GM23248 (cell line): ENCODE results near the gene KDM2A. TPM values are rescaled to one million over a fixed set of nuclear protein-coding genes. Genes with fewer than 3 reads are reported as not detected.
A peak's percentile ranks its signal among the peaks of the same experiment; 100 is the strongest.

Experiments
- DNase-seq: peaks from one replicate; pipeline ENCODE4 v3.0.0-alpha.2; 2015
- H2AFZ ChIP-seq: fragments of 200-600 bp; sonication (generic); 2 replicates; pipeline ENCODE4 v1.6.1; 2016; ENCODE audit warnings: antibody characterized with exemption
- H3F3A ChIP-seq: fragments of 200-600 bp; sonication (generic); 2 replicates; pipeline ENCODE4 v1.6.1; 2016; ENCODE audit warnings: mild to moderate bottlenecking, antibody characterized with exemption, mixed run types; ENCODE audit not compliant: insufficient read depth
- H3K27ac ChIP-seq: fragments of 200-600 bp; sonication (generic); 2 replicates; pipeline ENCODE4 v1.5.1; 2016; ENCODE audit warnings: mild to moderate bottlenecking
- H3K27me3 ChIP-seq: fragments of 200-600 bp; sonication (generic); replicated peaks from 2 replicates; pipeline ENCODE4 v1.6.1; 2016; ENCODE audit warnings: mild to moderate bottlenecking; ENCODE audit not compliant: insufficient read depth
- H3K36me3 ChIP-seq: fragments of 200-600 bp; sonication (generic); 2 replicates; pipeline ENCODE4 v1.6.1; 2016; ENCODE audit warnings: low read depth, mild to moderate bottlenecking
- H3K4me1 ChIP-seq: fragments of 200-600 bp; sonication (generic); 2 replicates; pipeline ENCODE4 v1.6.1; 2016; ENCODE audit warnings: mild to moderate bottlenecking; ENCODE audit not compliant: insufficient read depth
- H3K4me2 ChIP-seq: fragments of 200-600 bp; sonication (generic); one replicate; pipeline ENCODE4 v1.6.1; 2016; ENCODE audit warnings: mild to moderate bottlenecking; ENCODE audit not compliant: unreplicated experiment
- H3K4me3 ChIP-seq: fragments of 200-600 bp; sonication (generic); 2 replicates; pipeline ENCODE4 v1.5.1; 2016; ENCODE audit warnings: mild to moderate bottlenecking
- H3K79me2 ChIP-seq: fragments of 200-600 bp; sonication (generic); 2 replicates; pipeline ENCODE4 v1.6.1; 2016; ENCODE audit warnings: mild to moderate bottlenecking; ENCODE audit not compliant: insufficient read depth
- H3K9ac ChIP-seq: fragments of 200-600 bp; sonication (generic); 2 replicates; pipeline ENCODE4 v1.6.1; 2016; ENCODE audit warnings: mild to moderate bottlenecking
- H3K9me2 ChIP-seq: fragments of 200-600 bp; sonication (generic); 2 replicates; pipeline ENCODE4 v1.6.1; 2016; ENCODE audit warnings: mixed run types, mild to moderate bottlenecking, moderate library complexity; ENCODE audit not compliant: insufficient read depth
- H3K9me3 ChIP-seq: fragments of 200-600 bp; sonication (generic); one replicate; pipeline ENCODE4 v1.6.1; 2017; ENCODE audit warnings: low read depth
- H4K20me1 ChIP-seq: fragments of 200-600 bp; sonication (generic); 2 replicates; pipeline ENCODE4 v1.6.0; 2016; ENCODE audit not compliant: insufficient read depth
- EZH2 ChIP-seq: fragments of 200-600 bp; sonication (generic); IDR thresholded peaks from 2 replicates; pipeline ENCODE4 v1.6.1; 2018; ENCODE audit warnings: antibody characterized with exemption, mild to moderate bottlenecking; ENCODE audit not compliant: insufficient read depth, poor library complexity, severe bottlenecking
- EZH2phosphoT487 ChIP-seq: fragments of 200-600 bp; sonication (generic); IDR thresholded peaks from 2 replicates; pipeline ENCODE4 v1.6.1; 2018; ENCODE audit warnings: antibody characterized with exemption, moderate library complexity, mild to moderate bottlenecking, low read depth; ENCODE audit not compliant: insufficient read depth
- WGBS, 2 experiments: methylation state at CpG; one replicate each; pipeline ENCODE4 v1.1.6; 2015 to 2017; ENCODE audit warnings: low lambda C conversion rate in 2 of 2, low coverage in 1 of 2; ENCODE audit errors: missing lambda C conversion rate in 2 of 2; 5-methylcytosine and 5-hydroxymethylcytosine counted together
- in situ Hi-C: fragments of 300-500 bp; cut with MboI; formaldehyde crosslinking; loops from 2 replicates; pipeline ENCODE4 v1.15.0; 2020
- polyA plus RNA-seq: library from polyadenylated mRNA; unstranded; fragments of >200 nt; fragmentation: Nextera tagmentation; extraction: Ambion mirVana; gene quantifications from 2 replicates; pipeline ENCODE4 v1.2.1, GENCODE V29; 2016
- total RNA-seq: library from RNA; depleted of rRNA; stranded (reverse); fragments of >200 nt; shearing (Covaris generic); gene quantifications from 2 replicates; pipeline ENCODE4 v1.2.3, GENCODE V29; 2014

Gene KDM2A
- total and polyA plus RNA-seq, 2 experiments from 2014 or later: 12.1 to 34.4 TPM

GRCh38 chr11:67239783-67240575, 120.9 kb downstream of the KDM2A start:
- peaks cover 52% of the 10 kb centered on the region for H3F3A ChIP-seq
- TF ChIP-seq EZH2 (no peak), EZH2phosphoT487 (no peak)
- H3K27me3 ChIP-seq: no peaks in the 10 kb centered on the region
- no peaks in the 10 kb centered on the region for H3K9me3 ChIP-seq
- H3K4me2 ChIP-seq: peak overlapping the region; percentile 100
- DNase-seq: peak; percentile 99
- peak overlapping the region; percentile 100 for H3K9ac ChIP-seq
- in situ Hi-C loops: no loop called here
- H4K20me1 ChIP-seq: 0 out of 2 replicates have a peak, but pooled peaks cover 5% of the 10 kb centered on the region
- peaks cover 29% of the 10 kb centered on the region for H3K4me1 ChIP-seq
- H2AFZ ChIP-seq: no peak overlapping the region
- H3K9me2 ChIP-seq: no peaks in the 10 kb centered on the region
- peak overlapping the region; percentile 100 for H3K4me3 ChIP-seq
- WGBS, 2 experiments: 2% methylated on average over 25 to 31 of the region's 31 CpGs
- H3K79me2 ChIP-seq: peaks cover 87% of the 10 kb centered on the region
- H3K27ac ChIP-seq: peak overlapping the region; percentile 99
- H3K36me3 ChIP-seq: peaks cover 16% of the 10 kb centered on the region; the same call in 1 of the 2 replicates

GRCh38 chr11:67240576-67241389, 121.7 kb downstream of the KDM2A start:
- in situ Hi-C loops: no loop called here
- 1% methylated on average over 16 of the region's 16 CpGs for WGBS, 2 experiments
- H3K9me2 ChIP-seq: no peaks in the 10 kb centered on the region
- H3K4me2 ChIP-seq: peak overlapping the region; percentile 100
- H4K20me1 ChIP-seq: 0 out of 2 replicates have a peak, but pooled peaks cover 5% of the 10 kb centered on the region
- H3K4me1 ChIP-seq: peaks cover 29% of the 10 kb centered on the region
- H3K27me3 ChIP-seq: no peaks in the 10 kb centered on the region
- H3K4me3 ChIP-seq: peak overlapping the region; percentile 100
- H3F3A ChIP-seq: peaks cover 54% of the 10 kb centered on the region
- DNase-seq: peak; percentile 92
- H2AFZ ChIP-seq: no peak overlapping the region
- H3K27ac ChIP-seq: peak overlapping the region; percentile 99
- H3K79me2 ChIP-seq: peaks cover 87% of the 10 kb centered on the region
- TF ChIP-seq EZH2 (no peak), EZH2phosphoT487 (no peak)
- H3K9ac ChIP-seq: peak overlapping the region; percentile 100
- H3K36me3 ChIP-seq: peaks cover 24% of the 10 kb centered on the region
- H3K9me3 ChIP-seq: no peaks in the 10 kb centered on the region

- Histone ChIP-seq H3K9ac (peak overlapping the region; percentile 100), H3K4me2 (peak overlapping the region; percentile 100), H3K36me3 (peaks cover 36% of the 10 kb centered on the region), H4K20me1 (0 out of 2 replicates have a peak, but pooled peaks cover 5% of the 10 kb centered on the region), H3F3A (peaks cover 55% of the 10 kb centered on the region), H3K27me3 (no peaks in the 10 kb centered on the region), H2AFZ (no peak overlapping the region), H3K4me3 (peak overlapping the region; percentile 100), H3K79me2 (peaks cover 89% of the 10 kb centered on the region), H3K9me2 (no peaks in the 10 kb centered on the region), H3K4me1 (peaks cover 31% of the 10 kb centered on the region), H3K27ac (peak overlapping the region; percentile 99), H3K9me3 (no peaks in the 10 kb centered on the region)
- DNase-seq: no peak
- no peak for TF ChIP-seq EZH2
- no peak for TF ChIP-seq EZH2phosphoT487
- WGBS, 2 experiments: 79 to 93% methylated on average over 1 of the region's 1 CpG
- in situ Hi-C loops: no loop called here
These were observed 123.5 kb downstream of the KDM2A start for GRCh38 chr11:67242548-67242947.

GRCh38 chr11:67243051-67243450, 124.0 kb downstream of the KDM2A start:
- peaks cover 36% of the 10 kb centered on the region for H3K4me1 ChIP-seq
- TF ChIP-seq EZH2 (no peak), EZH2phosphoT487 (no peak)
- in situ Hi-C loops: no loop called here
- no peaks in the 10 kb centered on the region for H3K27me3 ChIP-seq
- H3K79me2 ChIP-seq: peaks cover 90% of the 10 kb centered on the region
- no peaks in the 10 kb centered on the region for H3K9me3 ChIP-seq
- 0 out of 2 replicates have a peak, but pooled peaks cover 5% of the 10 kb centered on the region for H4K20me1 ChIP-seq
- H3K9ac ChIP-seq: peak overlapping the region; percentile 100
- no peak for DNase-seq
- H3K36me3 ChIP-seq: peaks cover 41% of the 10 kb centered on the region
- H3K9me2 ChIP-seq: no peaks in the 10 kb centered on the region
- peak overlapping the region; percentile 100 for H3K4me2 ChIP-seq
- no peak overlapping the region for H3K4me3 ChIP-seq
- 98 to 100% methylated on average over 2 of the region's 2 CpGs for WGBS, 2 experiments
- H3F3A ChIP-seq: peaks cover 58% of the 10 kb centered on the region
- H2AFZ ChIP-seq: no peak overlapping the region
- peak overlapping the region; percentile 99 for H3K27ac ChIP-seq
